Endothelial cell of umbilical vein (primary cell): ENCODE results near the gene DHCR7. TPM values are rescaled to one million over a fixed set of nuclear protein-coding genes. Genes with fewer than 3 reads are reported as not detected.

Experiments
- BruUV-seq: library from RNA; stranded (reverse); fragments of 400-500 nt; replicated peaks from 2 replicates; lab custom pipeline; 2021; lab: Mats Ljungman, UMichigan
- CTCF ChIA-PET: fragments of 300-600, 350-600 bp; sonication (Branson Sonifier 250); formaldehyde crosslinking; loops from one replicate; lab custom pipeline; 2021; ENCODE audit warnings: antibody characterized with exemption, inconsistent platforms; lab: Charles Lee
- POLR2A ChIA-PET: fragments of 300-600, 350-600 bp; sonication (Branson Sonifier 250); formaldehyde crosslinking; loops from one replicate; lab custom pipeline; 2021; ENCODE audit warnings: antibody characterized with exemption, inconsistent platforms; lab: Charles Lee
- DNase-seq: peaks from one replicate; pipeline ENCODE4 v3.0.0-alpha.2; 2011; ENCODE audit warnings: low read depth, low spot score
- FAIRE-seq: peaks from 2 replicates; lab custom pipeline; 2011; peaks lifted over from hg19 to GRCh38; lab: Jason Lieb, UNC
- H2AFZ ChIP-seq: 2 replicates; pipeline ENCODE4 v1.6.0; 2012; ENCODE audit warnings: low read depth, low read length, control low read depth, inconsistent platforms
- H3K27ac ChIP-seq: 2 replicates; pipeline ENCODE4 v1.5.1; 2011; ENCODE audit warnings: low read depth, mild to moderate bottlenecking, control low read depth, low read length, moderate library complexity; ENCODE audit not compliant: insufficient read depth
- H3K27me3 ChIP-seq, 2 experiments: 2 replicates each; pipeline versions ENCODE4 v1.6.0 to v1.6.1; 2011; ENCODE audit warnings: low read length in 2 of 2, mixed read lengths in 1 of 2; ENCODE audit not compliant: control insufficient read depth in 2 of 2, insufficient read depth in 2 of 2
- H3K36me3 ChIP-seq, 2 experiments: 2 replicates in 1 of 2; 3 replicates in 1 of 2; pipeline ENCODE4 v1.5.1; 2011; ENCODE audit warnings: low read length in 2 of 2, mild to moderate bottlenecking in 1 of 2, moderate library complexity in 1 of 2; ENCODE audit not compliant: control insufficient read depth in 2 of 2, insufficient read depth in 2 of 2; ENCODE audit errors: extremely low read depth in 1 of 2
- H3K4me1 ChIP-seq: 3 replicates; pipeline ENCODE4 v1.5.1; 2011; ENCODE audit warnings: mild to moderate bottlenecking, low read length; ENCODE audit not compliant: control insufficient read depth, insufficient read depth; ENCODE audit errors: extremely low read depth
- H3K4me2 ChIP-seq: 2 replicates; pipeline ENCODE4 v1.6.1; 2011; ENCODE audit warnings: low read length, control low read depth, mixed read lengths; ENCODE audit not compliant: insufficient read depth
- H3K4me3 ChIP-seq, 3 experiments: fragments of 200-600 bp in 1 of 3; sonication (generic), shearing (Covaris generic) in 1 of 3; replicated peaks in 1 of 3; 2 replicates each; pipeline ENCODE4 v1.5.1; 2011 to 2016; ENCODE audit warnings: control low read depth in 3 of 3, low read length in 3 of 3, mild to moderate bottlenecking in 2 of 3, inconsistent platforms in 1 of 3, low read depth in 1 of 3, moderate library complexity in 1 of 3; ENCODE audit not compliant: insufficient read depth in 1 of 3
- H3K79me2 ChIP-seq: 2 replicates; pipeline ENCODE4 v1.6.0; 2012; ENCODE audit warnings: low read length, inconsistent platforms; ENCODE audit not compliant: control insufficient read depth, insufficient read depth
- H3K9ac ChIP-seq: replicated peaks from 2 replicates; pipeline ENCODE3; 2011; ENCODE audit warnings: low read length, control low read depth; ENCODE audit not compliant: insufficient read depth; ENCODE audit errors: extremely low read depth
- H3K9me1 ChIP-seq: replicated peaks from 3 replicates; pipeline ENCODE4 v1.6.0; 2011; ENCODE audit warnings: mild to moderate bottlenecking, low read length; ENCODE audit not compliant: control insufficient read depth, insufficient read depth; ENCODE audit errors: extremely low read depth
- H3K9me3 ChIP-seq: replicated peaks from 2 replicates; pipeline ENCODE4 v1.5.1; 2012; ENCODE audit warnings: low read length, inconsistent platforms; ENCODE audit not compliant: control insufficient read depth, insufficient read depth
- H4K20me1 ChIP-seq: replicated peaks from 2 replicates; pipeline ENCODE3; 2011; ENCODE audit warnings: mild to moderate bottlenecking, low read length; ENCODE audit not compliant: control insufficient read depth, insufficient read depth; ENCODE audit errors: extremely low read depth
- CTCF ChIP-seq, 2 donors: IDR thresholded peaks; 1 replicate in 1 of 2; 2 replicates in 1 of 2; pipeline ENCODE4 v1.5.1; 2011; ENCODE audit warnings: low read length in 2 of 2, mild to moderate bottlenecking in 2 of 2, moderate library complexity in 2 of 2, control low read depth in 1 of 2, inconsistent platforms in 1 of 2, low read depth in 1 of 2; ENCODE audit not compliant: insufficient read depth in 1 of 2; ENCODE audit errors: extremely low read depth in 1 of 2
- EZH2 ChIP-seq: IDR thresholded peaks from 2 replicates; pipeline ENCODE4 v1.6.1; 2012; ENCODE audit warnings: borderline replicate concordance, low read depth, mild to moderate bottlenecking, moderate library complexity, low read length, inconsistent platforms; ENCODE audit not compliant: severe bottlenecking
- FOS ChIP-seq: IDR thresholded peaks from 2 replicates; pipeline ENCODE4 v1.6.1; 2011; ENCODE audit warnings: mild to moderate bottlenecking, low read length, moderate library complexity, borderline replicate concordance; ENCODE audit not compliant: insufficient read depth
- GATA2 ChIP-seq: IDR thresholded peaks from 2 replicates; pipeline ENCODE4 v1.7.0; 2011; ENCODE audit warnings: low read depth, mild to moderate bottlenecking, moderate library complexity, mixed read lengths, low read length; ENCODE audit not compliant: insufficient read length, insufficient read depth
- JUN ChIP-seq: IDR thresholded peaks from 2 replicates; pipeline ENCODE4 v1.6.1; 2011; ENCODE audit warnings: borderline replicate concordance, low read depth; ENCODE audit not compliant: insufficient read length, insufficient read depth
- MAX ChIP-seq: IDR thresholded peaks from 2 replicates; pipeline ENCODE4 v1.6.1; 2011; ENCODE audit not compliant: insufficient read depth, insufficient read length
- MYC ChIP-seq: IDR thresholded peaks from one replicate; pipeline ENCODE4 v1.6.1; 2011; ENCODE audit warnings: mild to moderate bottlenecking, low read depth, low read length
- POLR2A ChIP-seq: IDR thresholded peaks from 2 replicates; pipeline ENCODE4 v1.6.1; 2012; ENCODE audit warnings: low read depth, mild to moderate bottlenecking, control low read depth, low read length
- POLR2AphosphoS5 ChIP-seq: IDR thresholded peaks from 2 replicates; pipeline ENCODE4 v1.6.1; 2012; ENCODE audit warnings: low read depth, mild to moderate bottlenecking, control low read depth, low read length, moderate library complexity; ENCODE audit not compliant: insufficient read depth
- dilution Hi-C: fragments of 300-500 bp; cut with MboI; formaldehyde crosslinking; loops from one replicate; pipeline ENCODE4 v1.15.0; 2019; ENCODE audit warnings: low sequenced_read_pairs; ENCODE audit not compliant: extremely low pct_ligation_motif_present
- intact Hi-C: fragments of 100-400 bp; cut with micrococcal nuclease; formaldehyde crosslinking; loops from one replicate; pipeline ENCODE4 v1.10.0; 2022
- polyA plus RNA-seq, 4 experiments: library from polyadenylated mRNA; depleted of rRNA in 3 of 4; stranded (reverse) in 3 of 4; unstranded in 1 of 4; fragments of >200 nt; gene quantifications; 2 replicates each; pipeline versions ENCODE4 v1.2.1 to v1.2.3, GENCODE V29; 2011 to 2012; ENCODE audit warnings: missing spikeins in 1 of 4
- total RNA-seq: library from RNA; stranded (reverse); gene quantifications from 2 replicates; pipeline ENCODE4 v1.2.3, GENCODE V29; 2021

Gene DHCR7
- total and polyA plus RNA-seq, 2 donors (not counting 3 experiments of a cell fraction or from before 2014, with no cell fraction given) = 171 to 175 TPM

- H3K9ac ChIP-seq = no peak overlapping the region
- POLR2A ChIA-PET = no interaction called here
- CTCF ChIA-PET = no interaction called here
- H3K27me3 ChIP-seq = no peaks in the 10 kb centered on the region
- no peaks in the 10 kb centered on the region for H3K9me3 ChIP-seq
- H3K4me1 ChIP-seq = no peaks in the 10 kb centered on the region
- FAIRE-seq (no peak), DNase-seq (no peak)
- TF ChIP-seq POLR2A (no peak), EZH2 (no peak), MYC (no peak), GATA2 (no peak), POLR2AphosphoS5 (no peak), JUN (no peak), CTCF (IDR thresholded peaks at IDR 0.05; ENCODE audit: extremely low read depth in 1 of 2, insufficient read depth in 1 of 2, low read depth in 1 of 2, low read length in 2 of 2) (no peak), MAX (no peak), FOS (no peak)
- H3K27ac ChIP-seq = no peak overlapping the region
- no peak overlapping the region for H3K4me3 ChIP-seq
- no peak overlapping the region for H2AFZ ChIP-seq
- H4K20me1 ChIP-seq = no peaks in the 10 kb centered on the region
- no peak overlapping the region for H3K4me2 ChIP-seq
- dilution Hi-C loops (no loop called here), intact Hi-C loops (no loop called here)
- no peaks in the 10 kb centered on the region for H3K79me2 ChIP-seq
- BruUV-seq = no TSS peak
- no peaks in the 10 kb centered on the region for H3K9me1 ChIP-seq
- no peaks in the 10 kb centered on the region for H3K36me3 ChIP-seq
These were observed 39.4 kb downstream of the DHCR7 start for GRCh38 chr11:71408826-71409225.
